Loucy (cell line): Measurements from ENCODE around the gene NELL2.
"Not testable (repeated sequence)": the region's sequence is repeated elsewhere in the genome, so short reads cannot be mapped to it uniquely, and the experiment has no call there.

Source experiments
- H2AFZ ChIP-seq: fragments of 200-600 bp; sonication (generic); 2 replicates; pipeline ENCODE4 v1.6.0; 2016; ENCODE audit warnings: antibody characterized with exemption, mild to moderate bottlenecking, low read length, moderate library complexity
- H3F3A ChIP-seq: fragments of 200-600 bp; 2 replicates; pipeline ENCODE4 v1.6.0; 2016; ENCODE audit warnings: antibody characterized with exemption, low read depth, mild to moderate bottlenecking
- H3K27me3 ChIP-seq: fragments of 200-600 bp; sonication (generic); 2 replicates; pipeline ENCODE4 v1.6.1; 2014; ENCODE audit warnings: low read length, mild to moderate bottlenecking; ENCODE audit not compliant: insufficient read depth, poor library complexity, severe bottlenecking
- H3K36me3 ChIP-seq: fragments of 200-600 bp; sonication (generic); 2 replicates; pipeline ENCODE4 v1.6.1; 2016; ENCODE audit warnings: low read length; ENCODE audit not compliant: insufficient read depth
- H3K4me1 ChIP-seq: fragments of 200-600 bp; sonication (generic); 2 replicates; pipeline ENCODE4 v1.5.1; 2014; ENCODE audit warnings: low read length, mild to moderate bottlenecking; ENCODE audit not compliant: insufficient read depth, poor library complexity, severe bottlenecking
- H3K4me2 ChIP-seq: fragments of 200-600 bp; sonication (generic); 2 replicates; pipeline ENCODE4 v1.6.0; 2014; ENCODE audit warnings: antibody characterized with exemption, low read length, low read depth, mild to moderate bottlenecking; ENCODE audit not compliant: poor library complexity, severe bottlenecking
- H3K4me3 ChIP-seq: fragments of 200-600 bp; sonication (generic); 2 replicates; pipeline ENCODE4 v1.5.1; 2014; ENCODE audit warnings: low read length, mild to moderate bottlenecking, mixed read lengths; ENCODE audit not compliant: poor library complexity, severe bottlenecking
- H3K79me2 ChIP-seq: fragments of 200-600 bp; sonication (generic); 2 replicates; pipeline ENCODE4 v1.6.1; 2014; ENCODE audit warnings: low read length; ENCODE audit not compliant: insufficient read depth
- H3K9ac ChIP-seq: fragments of 200-600 bp; sonication (generic); 2 replicates; pipeline ENCODE4 v1.6.0; 2014; ENCODE audit warnings: mild to moderate bottlenecking, low read depth, low read length, moderate library complexity; ENCODE audit not compliant: poor library complexity, severe bottlenecking
- H3K9me2 ChIP-seq: fragments of 200-600 bp; sonication (generic); replicated peaks from 2 replicates; pipeline ENCODE4 v1.6.1; 2016; ENCODE audit warnings: low read depth, low read length, mixed read lengths
- H3K9me3 ChIP-seq: fragments of 200-600 bp; sonication (generic); 2 replicates; pipeline ENCODE4 v1.6.1; 2014; ENCODE audit warnings: mild to moderate bottlenecking, antibody characterized with exemption, low read length, low read depth; ENCODE audit not compliant: insufficient read depth
- H4K20me1 ChIP-seq: fragments of 200-600 bp; sonication (generic); 2 replicates; pipeline ENCODE4 v1.6.0; 2014; ENCODE audit warnings: antibody characterized with exemption, low read length, mild to moderate bottlenecking; ENCODE audit not compliant: insufficient read depth, poor library complexity, severe bottlenecking
- CTCF ChIP-seq: fragments of 200-600 bp; sonication (generic); conservative IDR thresholded peaks from 2 replicates; pipeline ENCODE4 v1.5.1; 2014; ENCODE audit warnings: mild to moderate bottlenecking, antibody characterized with exemption, low read length
- EZH2phosphoT487 ChIP-seq: fragments of 200-600 bp; IDR thresholded peaks from 2 replicates; pipeline ENCODE4 v1.6.1; 2018; ENCODE audit warnings: antibody characterized with exemption, mild to moderate bottlenecking, moderate library complexity, borderline replicate concordance

The NELL2 gene

GRCh38 chr12:44915958-44916357 is 39.8 kb upstream of the NELL2 start:
- Histone ChIP-seq H3K4me3 (no peak overlapping the region), H4K20me1 (no peaks in the 10 kb centered on the region), H3K79me2 (no peaks in the 10 kb centered on the region), H3K4me1 (no peaks in the 10 kb centered on the region), H3K27me3 (no peaks in the 10 kb centered on the region), H3K4me2 (no peak overlapping the region), H3K36me3 (no peaks in the 10 kb centered on the region), H3F3A (no peaks in the 10 kb centered on the region), H3K9ac (no peak overlapping the region), H2AFZ (no peak overlapping the region), H3K9me3 (no peaks in the 10 kb centered on the region), H3K9me2 (no peaks in the 10 kb centered on the region)
- TF ChIP-seq EZH2phosphoT487: no peak
- no peak for TF ChIP-seq CTCF

GRCh38 chr12:44904321-44904720 is 28.2 kb upstream of the NELL2 start:
- Histone ChIP-seq H3K27me3 (no peaks in the 10 kb centered on the region), H3K4me2 (no peak overlapping the region), H3F3A (no peaks in the 10 kb centered on the region), H4K20me1 (no peaks in the 10 kb centered on the region), H3K9ac (no peak overlapping the region), H3K9me3 (no peaks in the 10 kb centered on the region), H3K79me2 (no peaks in the 10 kb centered on the region), H3K4me1 (no peaks in the 10 kb centered on the region), H3K4me3 (no peak overlapping the region), H3K36me3 (no peaks in the 10 kb centered on the region), H2AFZ (no peak overlapping the region), H3K9me2 (no peaks in the 10 kb centered on the region)
- TF ChIP-seq EZH2phosphoT487 (no peak), CTCF (no peak)

- not testable (repeated sequence) for H3K36me3 ChIP-seq, H3K9ac ChIP-seq, H3K4me3 ChIP-seq, H3K79me2 ChIP-seq, H3K4me2 ChIP-seq, H3K9me2 ChIP-seq, H2AFZ ChIP-seq, H3K4me1 ChIP-seq, H3K9me3 ChIP-seq, H3K27me3 ChIP-seq, H4K20me1 ChIP-seq, H3F3A ChIP-seq
Observed at GRCh38 chr12:44898108-44898507, 22.0 kb upstream of the NELL2 start.

GRCh38 chr12:44889926-44890325 is 13.8 kb upstream of the NELL2 start:
- Histone ChIP-seq H3K9ac (no peak overlapping the region), H2AFZ (no peak overlapping the region), H3K36me3 (no peaks in the 10 kb centered on the region), H3K79me2 (no peaks in the 10 kb centered on the region), H3K4me3 (no peak overlapping the region), H3K4me1 (no peaks in the 10 kb centered on the region), H4K20me1 (no peaks in the 10 kb centered on the region), H3F3A (no peaks in the 10 kb centered on the region), H3K9me3 (no peaks in the 10 kb centered on the region), H3K9me2 (no peaks in the 10 kb centered on the region), H3K4me2 (no peak overlapping the region), H3K27me3 (no peaks in the 10 kb centered on the region)
- TF ChIP-seq EZH2phosphoT487 (no peak), CTCF (no peak)
